GM19452 (cell line): ENCODE data around the gene RAD23B.

Experiments
- ATAC-seq: cut with Tn5 transposase; IDR thresholded peaks from one replicate; pipeline ENCODE4 v1.9.1; 2021; ENCODE audit not compliant: unreplicated experiment

RAD23B gene

GRCh38 chr9:107368696-107369095 is 85.6 kb downstream of the RAD23B start:
- ATAC-seq, result no peak

GRCh38 chr9:107373809-107374208 is 90.7 kb downstream of the RAD23B start:
- no peak for ATAC-seq

- no peak for ATAC-seq
Measured at GRCh38 chr9:107375001-107375400, 91.9 kb downstream of the RAD23B start.

GRCh38 chr9:107375651-107376369 is 92.7 kb downstream of the RAD23B start:
- ATAC-seq, result no peak

GRCh38 chr9:107378006-107378405 is 94.9 kb downstream of the RAD23B start:
- no peak for ATAC-seq
